Epidermal melanocyte (primary cell): ENCODE measurements around the gene ADAM23.
A peak's percentile ranks its signal among the peaks of the same experiment; 100 is the strongest.
"Not testable (repeated sequence)": the region's sequence is repeated elsewhere in the genome, so short reads cannot be mapped to it uniquely, and the experiment has no call there.

ENCODE experiments used
- DNase-seq: peaks from one replicate; pipeline ENCODE4 v3.0.0; 2011; ENCODE audit warnings: low spot score; ENCODE audit not compliant: insufficient read length

The ADAM23 gene, protein sequence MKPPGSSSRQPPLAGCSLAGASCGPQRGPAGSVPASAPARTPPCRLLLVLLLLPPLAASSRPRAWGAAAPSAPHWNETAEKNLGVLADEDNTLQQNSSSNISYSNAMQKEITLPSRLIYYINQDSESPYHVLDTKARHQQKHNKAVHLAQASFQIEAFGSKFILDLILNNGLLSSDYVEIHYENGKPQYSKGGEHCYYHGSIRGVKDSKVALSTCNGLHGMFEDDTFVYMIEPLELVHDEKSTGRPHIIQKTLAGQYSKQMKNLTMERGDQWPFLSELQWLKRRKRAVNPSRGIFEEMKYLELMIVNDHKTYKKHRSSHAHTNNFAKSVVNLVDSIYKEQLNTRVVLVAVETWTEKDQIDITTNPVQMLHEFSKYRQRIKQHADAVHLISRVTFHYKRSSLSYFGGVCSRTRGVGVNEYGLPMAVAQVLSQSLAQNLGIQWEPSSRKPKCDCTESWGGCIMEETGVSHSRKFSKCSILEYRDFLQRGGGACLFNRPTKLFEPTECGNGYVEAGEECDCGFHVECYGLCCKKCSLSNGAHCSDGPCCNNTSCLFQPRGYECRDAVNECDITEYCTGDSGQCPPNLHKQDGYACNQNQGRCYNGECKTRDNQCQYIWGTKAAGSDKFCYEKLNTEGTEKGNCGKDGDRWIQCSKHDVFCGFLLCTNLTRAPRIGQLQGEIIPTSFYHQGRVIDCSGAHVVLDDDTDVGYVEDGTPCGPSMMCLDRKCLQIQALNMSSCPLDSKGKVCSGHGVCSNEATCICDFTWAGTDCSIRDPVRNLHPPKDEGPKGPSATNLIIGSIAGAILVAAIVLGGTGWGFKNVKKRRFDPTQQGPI

DNA sequence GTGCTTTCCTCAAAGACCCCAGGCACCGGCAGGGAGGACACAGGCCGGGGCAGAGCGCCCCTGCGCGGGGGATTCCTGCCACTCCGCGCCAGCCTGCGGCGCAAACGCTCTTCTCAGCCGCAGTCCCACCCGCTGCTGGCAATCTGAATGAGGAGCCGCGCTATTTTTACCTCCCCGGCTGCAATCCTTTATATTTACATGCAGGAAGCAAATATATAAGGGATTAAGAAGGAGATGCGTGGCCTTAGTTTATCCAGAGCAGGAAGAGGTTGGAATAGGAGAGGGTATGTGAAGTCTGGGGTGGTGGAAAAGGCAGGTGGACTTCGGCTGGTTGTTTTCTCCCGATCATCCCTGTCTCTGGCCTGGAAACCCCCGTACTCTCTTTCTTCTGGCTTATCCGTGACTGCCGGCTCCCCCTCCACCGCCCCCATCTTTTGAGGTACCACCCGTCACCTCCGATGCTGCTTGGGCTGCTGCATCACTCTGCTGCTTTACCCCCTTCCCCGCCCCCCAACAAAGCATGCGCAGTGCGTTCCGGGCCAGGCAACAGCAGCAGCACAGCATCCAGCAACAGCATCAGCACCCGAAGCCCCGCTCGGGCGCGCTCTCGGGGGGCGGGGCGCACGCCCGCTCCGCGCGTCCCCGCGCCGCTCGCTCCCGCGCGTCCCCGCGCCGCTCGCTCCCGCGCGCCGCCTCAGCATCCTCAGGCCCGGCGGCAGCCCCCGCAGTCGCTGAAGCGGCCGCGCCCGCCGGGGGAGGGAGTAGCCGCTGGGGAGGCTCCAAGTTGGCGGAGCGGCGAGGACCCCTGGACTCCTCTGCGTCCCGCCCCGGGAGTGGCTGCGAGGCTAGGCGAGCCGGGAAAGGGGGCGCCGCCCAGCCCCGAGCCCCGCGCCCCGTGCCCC, at the start of gene ADAM23:
ADAM23 (plus strand) TSS at position 700 of the 902 bp plus-strand sequence. CDS start 335 bp downstream, outside the sequence.
- peak; percentile 55 for DNase-seq

DNA sequence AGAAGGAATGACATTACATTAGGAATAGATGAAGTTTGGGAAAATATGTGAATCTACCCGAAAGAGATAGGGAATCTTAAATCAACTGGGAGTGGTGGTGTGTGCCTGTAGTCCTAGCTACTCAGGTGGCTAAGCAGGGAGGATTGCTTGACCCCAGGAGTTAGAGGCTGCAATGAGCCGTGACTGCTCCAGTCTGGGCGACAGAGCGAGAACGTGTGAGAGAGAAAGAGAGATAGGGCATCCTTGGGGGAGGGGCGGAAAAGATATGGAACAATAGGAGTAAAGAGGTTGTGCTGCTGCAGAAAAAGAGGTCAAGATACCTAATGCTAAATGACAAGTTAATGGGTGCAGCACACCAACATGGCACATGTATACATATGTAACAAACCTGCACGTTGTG, 47.1 kb upstream of the ADAM23 start:
- no peak for DNase-seq

DNA sequence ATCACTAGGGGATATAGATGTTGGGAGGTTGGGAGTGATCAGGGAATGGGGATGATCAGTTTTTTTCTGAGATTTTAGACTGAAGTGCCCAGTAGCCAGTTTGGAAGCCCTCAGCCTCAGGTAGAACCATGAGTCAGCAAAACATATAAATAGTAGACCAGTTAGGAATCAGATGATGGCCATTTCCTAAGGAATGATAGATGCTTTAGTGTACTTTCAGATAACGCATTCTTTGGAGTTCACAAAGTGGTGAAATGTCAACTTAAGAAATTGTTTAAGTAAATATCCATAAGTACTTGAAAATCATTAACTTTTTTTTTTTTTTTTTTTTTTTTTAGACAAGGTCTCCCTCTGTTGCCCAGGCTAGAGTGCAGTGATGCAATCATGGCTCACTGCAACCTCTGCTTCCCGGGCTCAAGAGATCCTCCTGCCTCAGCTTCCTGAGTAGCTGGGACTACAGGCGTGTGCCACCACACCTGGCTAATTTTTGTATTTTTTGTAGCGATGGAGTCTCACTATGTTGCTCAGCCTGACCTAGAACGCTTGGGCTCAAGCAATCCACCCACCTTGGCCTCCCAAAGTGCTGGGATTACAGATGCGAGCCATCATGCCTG, 40.3 kb upstream of the ADAM23 start:
- not testable (repeated sequence) for DNase-seq

DNA sequence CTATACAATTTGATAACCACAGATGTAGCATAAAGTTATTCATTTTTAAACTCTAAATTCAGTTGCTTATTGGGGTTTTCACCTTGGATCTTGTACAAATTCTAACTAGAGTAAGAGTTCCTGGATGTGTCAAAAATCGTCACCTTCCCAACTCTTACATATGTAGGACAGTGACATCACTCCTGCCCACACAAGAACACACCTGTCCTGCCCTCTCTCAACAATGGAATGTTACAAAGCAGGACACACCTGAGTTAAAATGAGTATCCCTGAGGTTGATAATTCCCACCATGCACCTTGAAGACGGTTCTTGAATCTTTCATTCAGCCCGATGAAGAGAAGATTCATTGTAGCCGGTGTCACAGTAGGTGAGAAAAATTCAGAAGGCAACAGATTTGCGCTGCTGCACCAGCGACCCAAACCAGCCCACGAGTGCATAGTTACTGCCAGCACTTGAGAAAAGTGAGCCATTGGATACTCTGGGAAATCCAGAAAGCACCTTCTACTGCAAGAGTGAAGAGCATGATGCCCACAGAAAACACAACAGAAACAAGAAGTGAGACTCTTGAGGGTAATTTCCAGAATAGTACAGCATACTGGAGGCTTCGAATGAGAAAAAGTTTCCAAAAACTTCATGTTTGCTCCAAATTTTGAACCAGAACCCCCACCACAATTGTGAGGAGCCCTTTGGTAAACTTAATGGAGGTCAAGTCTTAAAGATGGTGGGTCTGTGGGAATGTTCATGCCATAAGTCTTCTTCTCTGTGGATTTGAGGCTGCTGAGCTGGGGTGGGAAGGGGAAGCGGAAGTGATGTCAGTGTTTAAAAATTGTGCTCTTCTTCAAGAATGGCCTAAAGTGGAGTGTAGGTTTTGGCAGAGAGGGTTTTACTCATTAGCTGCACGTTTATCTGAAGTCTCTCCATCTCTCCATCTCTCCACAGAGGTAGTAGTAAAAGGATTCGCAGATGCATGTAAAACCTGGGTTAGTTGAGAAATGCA, 34.7 kb upstream of the ADAM23 start:
- DNase-seq = no peak

DNA sequence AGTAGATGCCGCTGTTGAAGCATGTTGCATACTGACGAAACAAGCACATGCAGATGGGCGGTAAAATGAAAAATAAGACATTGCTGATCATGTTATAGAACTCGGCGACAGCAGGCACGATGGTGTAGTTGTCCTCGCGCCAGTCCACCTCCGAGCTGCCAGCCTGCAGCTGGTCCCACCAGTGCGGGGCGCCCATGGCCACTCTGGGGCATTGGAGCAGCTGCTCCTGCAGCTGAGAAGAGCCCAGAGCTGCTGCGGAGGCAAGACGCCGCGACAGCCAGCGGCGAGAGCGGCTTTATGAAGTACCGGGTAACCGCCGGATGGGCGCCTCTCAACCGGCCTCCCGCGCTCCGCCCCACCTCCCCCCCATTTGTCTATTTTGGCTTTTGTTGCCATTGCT, 32.6 kb upstream of the ADAM23 start:
- no peak for DNase-seq

DNA sequence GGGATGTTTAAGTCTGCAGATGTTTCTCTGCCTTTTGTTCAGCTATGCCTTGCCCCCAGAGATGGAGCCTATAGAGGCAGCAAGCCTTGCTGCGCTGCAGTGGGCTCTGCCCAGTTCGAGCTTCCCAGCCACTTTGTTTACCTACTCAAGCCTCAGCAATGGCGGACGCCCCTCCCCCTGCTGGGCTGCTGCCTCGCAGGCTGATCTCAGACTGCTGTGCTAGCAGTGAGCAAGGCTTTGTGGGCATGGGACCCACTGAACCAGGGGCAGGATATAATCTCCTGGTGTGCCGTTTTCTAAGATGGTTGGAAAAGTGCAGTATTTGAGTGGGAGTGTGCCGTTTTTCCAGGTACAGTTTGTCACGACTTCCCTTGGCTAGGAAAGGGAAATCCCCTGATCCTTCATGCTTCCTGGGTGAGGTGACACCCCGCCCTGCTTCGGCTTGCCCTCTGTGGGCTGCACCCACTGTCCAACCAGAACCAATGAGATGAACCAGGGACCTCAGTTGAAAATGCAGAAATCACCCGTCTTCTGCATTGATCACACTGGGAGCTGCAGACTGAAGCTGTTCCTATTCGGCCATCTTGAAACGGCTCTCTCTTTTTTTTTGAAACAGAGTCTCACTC, 27.6 kb upstream of the ADAM23 start:
- DNase-seq = no peak

DNA sequence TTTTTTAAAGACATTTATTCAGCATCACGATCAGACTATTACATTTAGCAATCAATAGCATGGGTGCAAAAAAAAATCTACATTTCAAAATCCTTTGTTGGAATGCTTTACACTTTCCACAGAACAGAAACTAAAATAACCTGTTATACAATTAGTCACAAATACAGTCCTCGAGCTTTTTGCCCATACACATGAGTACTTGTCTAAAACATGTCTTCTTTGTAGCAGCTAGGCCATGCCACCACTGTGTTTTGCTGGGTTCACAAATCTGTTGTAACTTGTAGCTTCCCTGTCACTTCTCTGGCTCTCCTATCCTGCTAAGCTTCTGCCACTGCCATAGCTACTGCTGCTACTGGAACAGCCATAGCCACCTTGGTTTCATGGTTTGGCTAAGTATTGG, 24.4 kb upstream of the ADAM23 start:
- DNase-seq = no peak

DNA sequence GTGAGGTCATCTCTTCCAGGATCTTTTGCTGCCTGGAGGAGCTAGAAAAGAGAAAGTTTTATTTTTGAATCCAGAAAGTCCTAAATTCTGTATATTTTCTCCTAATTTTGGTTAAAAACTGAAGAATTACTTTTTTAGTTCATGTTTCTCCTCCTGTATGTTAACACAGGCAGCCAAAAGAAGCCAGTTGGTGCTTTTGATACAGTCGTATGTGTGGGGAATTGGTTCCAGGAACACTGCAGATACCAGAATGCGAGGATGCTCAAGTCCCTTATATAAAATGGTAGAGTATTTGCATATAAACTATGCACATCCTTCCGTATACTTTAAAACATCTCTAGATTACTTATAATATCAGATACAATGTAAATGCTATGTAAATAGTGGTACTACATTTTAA, 22.6 kb upstream of the ADAM23 start:
- no peak for DNase-seq

DNA sequence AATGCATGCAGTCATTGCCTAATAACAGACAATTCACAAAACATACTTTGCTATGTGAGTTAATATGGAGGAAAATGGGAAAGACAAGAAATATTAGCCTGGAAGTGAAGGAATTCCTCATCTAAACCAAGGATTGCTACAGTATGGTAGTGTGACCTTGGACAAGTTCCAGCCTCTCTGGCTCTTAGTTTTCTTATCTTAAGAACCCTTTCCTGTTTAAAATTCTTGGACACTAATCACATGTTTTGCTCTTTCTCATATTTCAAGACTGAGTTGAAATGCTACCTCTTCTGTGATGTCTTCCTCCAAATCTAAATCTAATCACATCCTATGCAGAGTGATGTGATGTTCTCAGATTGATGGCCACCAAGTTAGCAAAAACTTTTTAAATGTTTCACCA, 20.8 kb upstream of the ADAM23 start:
- DNase-seq = no peak

DNA sequence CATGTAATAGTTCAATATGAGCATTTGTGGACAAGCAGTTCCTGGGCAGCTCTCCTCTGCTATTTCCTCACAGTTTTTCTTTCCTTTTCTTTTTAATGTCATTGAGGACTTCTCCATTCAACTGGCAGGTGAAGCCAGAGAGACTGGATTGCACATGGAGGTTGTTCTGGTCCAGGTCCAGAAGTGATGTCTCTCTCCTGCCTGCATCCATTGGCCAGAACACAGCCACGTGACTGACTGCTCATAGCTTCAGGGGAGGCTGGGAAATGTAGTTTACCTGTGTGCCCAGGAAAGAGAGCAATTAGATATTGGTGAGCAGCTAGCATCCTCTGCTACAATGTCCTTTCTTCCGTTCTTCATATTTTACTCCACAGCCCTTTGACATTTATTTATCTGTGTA, 20.2 kb upstream of the ADAM23 start:
- DNase-seq = no peak

DNA sequence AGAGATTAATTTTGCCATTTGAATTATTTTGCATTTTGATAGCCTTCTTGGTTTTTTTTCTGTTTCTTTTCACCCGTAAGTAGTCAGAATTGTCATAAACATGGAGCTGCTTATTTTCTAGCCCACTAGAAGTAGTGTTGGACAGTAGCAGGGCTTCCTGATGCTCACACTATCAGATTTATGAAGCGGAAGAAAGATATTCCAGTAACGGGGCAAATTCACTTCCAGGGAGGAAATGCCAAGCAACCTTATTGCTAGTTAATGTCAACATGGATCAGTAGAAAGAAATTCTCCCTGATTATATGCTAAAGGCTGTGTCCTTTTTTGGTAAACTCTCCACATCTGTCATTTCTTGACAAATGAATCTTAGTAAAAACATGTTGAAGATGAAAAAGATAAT, 19.2 kb upstream of the ADAM23 start:
- no peak for DNase-seq

DNA sequence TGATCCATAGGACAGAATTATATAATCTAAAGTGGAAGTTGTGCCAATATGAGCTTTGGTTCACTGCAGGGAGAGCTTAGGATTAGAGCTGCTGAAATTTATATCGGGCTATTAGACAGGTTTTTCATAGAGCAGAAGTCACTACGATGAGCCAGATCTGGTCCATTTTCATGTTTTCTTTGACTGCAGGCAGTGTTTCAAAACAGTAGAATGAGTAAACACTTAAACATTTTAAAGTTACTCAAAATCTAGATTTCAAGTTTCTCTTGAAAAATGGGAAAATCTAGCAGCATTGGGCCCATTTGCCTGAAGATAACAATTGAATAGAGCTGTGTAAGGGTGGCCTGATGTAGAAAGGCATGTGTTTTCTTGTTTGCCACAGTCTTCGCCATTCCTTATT, 14.5 kb upstream of the ADAM23 start:
- DNase-seq = no peak

DNA sequence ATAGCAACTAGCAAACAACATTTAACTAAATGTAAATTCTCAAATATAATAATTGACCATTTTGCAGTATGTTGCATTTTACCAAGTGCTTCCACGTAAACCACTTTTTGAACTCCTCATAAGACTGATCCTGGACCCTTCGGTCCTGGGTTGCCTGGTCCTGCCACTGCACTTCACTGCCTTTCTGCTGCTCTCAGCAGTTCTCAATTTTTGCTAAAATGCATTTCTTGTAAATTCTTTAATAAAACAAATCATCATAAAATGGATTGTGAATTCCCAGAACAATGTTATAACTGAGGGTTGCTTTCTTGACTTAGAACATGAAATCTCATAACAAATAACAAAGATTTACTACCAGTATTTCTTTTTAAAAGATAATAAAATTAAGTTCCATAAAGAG, 12.9 kb upstream of the ADAM23 start:
- DNase-seq = no peak

DNA sequence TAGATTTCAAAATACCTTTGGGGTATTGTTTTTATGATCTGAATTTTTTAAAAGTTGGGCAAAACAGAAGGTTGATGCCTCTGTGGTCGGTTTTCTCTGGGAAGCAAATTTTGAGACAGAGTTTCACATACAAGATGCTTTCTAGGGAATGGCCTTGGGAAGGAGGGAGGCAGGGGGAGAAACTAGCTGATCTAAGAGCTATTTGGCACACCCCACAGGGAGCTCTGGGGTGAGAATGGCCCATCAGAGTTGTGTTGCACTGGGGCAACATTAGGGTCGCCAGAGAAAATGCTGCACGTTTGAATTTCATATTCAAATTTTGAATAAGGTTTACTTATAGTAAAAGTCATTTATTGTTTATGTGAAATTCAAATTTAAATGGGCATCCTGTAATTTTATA, 11.9 kb upstream of the ADAM23 start:
- no peak for DNase-seq

DNA sequence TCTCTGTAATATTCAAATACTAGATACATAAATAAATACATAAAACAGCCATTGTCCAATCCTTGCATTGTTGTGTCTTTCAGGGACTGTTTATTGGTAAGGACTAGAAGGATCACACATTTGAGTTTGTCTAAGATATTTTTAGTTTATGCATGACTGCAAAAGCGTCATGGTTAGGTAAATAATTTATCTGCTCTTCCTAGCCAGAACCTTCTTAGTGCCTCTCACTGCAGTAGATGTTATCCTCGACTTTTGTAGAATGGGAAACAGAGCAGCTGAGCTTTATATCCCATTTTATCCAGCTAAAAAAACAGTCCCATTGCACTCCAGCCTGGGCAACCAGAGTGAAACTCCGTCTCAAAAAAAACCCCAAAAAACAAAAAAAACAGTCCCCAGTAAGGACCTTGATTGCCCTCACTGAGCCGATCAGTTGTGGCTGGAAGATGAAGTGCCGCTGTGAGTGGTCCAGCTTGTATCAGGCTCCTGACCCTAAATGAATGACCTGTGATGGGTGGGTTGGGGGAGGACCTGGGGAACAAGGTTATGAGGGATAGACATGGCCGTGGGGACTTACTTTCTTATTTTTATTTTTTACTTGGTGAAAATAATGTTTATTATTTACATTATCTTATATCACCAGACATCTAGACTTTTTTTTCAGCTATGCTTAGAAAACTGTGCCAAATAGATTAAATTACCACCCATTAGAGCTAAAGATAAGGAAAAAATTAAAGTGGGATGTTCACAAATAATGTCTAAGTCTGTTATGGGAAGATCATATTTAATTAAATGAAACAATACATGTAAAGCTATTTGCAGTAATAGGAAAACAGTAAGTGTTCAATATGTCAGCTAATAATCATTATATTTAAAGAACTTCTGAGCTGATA, 10.9 kb upstream of the ADAM23 start:
- no peak for DNase-seq

DNA sequence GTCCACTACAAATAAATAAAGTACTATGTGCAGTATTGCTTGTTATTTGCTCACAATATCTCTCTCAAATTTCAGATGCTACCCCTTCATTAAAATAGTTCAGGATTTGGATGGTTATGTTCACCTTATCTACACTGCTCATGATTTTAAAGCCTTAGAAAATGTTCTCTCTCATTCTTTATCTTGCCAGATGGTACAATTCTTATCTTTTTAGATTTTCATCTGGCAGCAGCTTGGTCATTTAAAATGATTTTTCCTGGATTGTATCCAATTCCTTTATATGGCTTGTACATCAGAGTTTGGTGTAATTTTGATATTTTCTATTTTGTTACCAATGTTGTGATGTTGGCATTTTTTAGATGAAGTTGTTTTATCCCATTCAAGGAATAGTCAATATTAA, 10.1 kb upstream of the ADAM23 start:
- no peak for DNase-seq

DNA sequence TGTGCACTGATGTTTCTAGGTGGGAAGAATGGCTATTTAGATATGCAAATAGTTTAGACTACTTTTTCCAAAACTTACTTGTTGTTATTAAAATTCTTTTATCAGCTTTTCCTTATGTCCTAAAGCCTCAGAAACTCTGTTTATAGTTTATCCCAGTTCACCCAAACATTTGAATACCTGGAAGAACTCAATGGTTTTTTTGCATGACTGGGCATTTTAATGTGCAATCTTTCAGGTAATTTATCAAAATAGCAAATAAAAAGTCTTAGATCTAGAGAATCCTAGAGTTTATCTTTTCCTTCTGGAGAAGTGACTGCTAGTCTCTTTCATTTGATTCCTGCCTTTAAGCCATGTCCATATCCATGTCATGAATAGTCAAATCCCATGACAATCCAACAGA, 9.6 kb upstream of the ADAM23 start:
- DNase-seq = no peak

DNA sequence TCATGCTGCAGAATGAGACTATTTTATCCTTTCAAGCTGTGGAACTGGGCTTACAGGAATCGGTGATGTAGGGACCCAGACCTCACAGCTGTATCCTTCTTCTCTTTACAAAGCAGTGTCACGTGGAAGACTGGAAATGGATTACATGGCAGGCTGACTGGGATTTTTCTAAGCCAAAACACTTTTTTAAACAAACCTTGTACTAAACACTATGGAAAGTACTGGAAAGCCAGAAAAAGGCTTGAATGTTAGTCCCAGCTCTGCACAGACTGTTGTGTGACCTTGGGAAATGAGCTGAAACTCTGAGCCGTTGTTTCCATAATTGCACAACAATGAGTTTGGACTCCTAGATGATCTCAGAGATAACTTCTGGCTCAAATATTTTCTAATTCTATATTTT, 7.6 kb upstream of the ADAM23 start:
- DNase-seq = no peak
